IMR-90 (cell line): ENCODE data around the gene MMD. TPM values are rescaled to one million over a fixed set of nuclear protein-coding genes. Genes with fewer than 3 reads are reported as not detected.

Experiments
- ATAC-seq: fragments of 200-7000 bp; cut with Tn5 transposase; 2 replicates; pipeline ENCODE4 v1.9.1; 2020; ENCODE audit warnings: low read depth, mild to moderate bottlenecking, moderate library complexity
- BruUV-seq: library from RNA; stranded (reverse); fragments of 400-500 nt; replicated peaks from 2 replicates; lab custom pipeline; 2021; lab: Mats Ljungman, UMichigan
- CTCF ChIA-PET: fragments of 300-600 bp; formaldehyde crosslinking; extraction: SDS; loops from one replicate; lab custom pipeline; 2021; ENCODE audit warnings: antibody characterized with exemption; lab: Yijun Ruan, JAX
- POLR2A ChIA-PET: fragments of 300-600 bp; sonication (Branson Sonifier 250); formaldehyde crosslinking; loops from one replicate; lab custom pipeline; 2022; ENCODE audit warnings: antibody characterized with exemption; ENCODE audit not compliant: unreplicated experiment; lab: Charles Lee
- DNase-seq: peaks from one replicate; pipeline ENCODE4 v3.0.0; 2013
- H2AFZ ChIP-seq: replicated peaks from 2 replicates; pipeline ENCODE3; 2013; ENCODE audit warnings: low read length, mild to moderate bottlenecking; ENCODE audit not compliant: poor library complexity
- H2AK5ac ChIP-seq: 2 replicates; pipeline ENCODE4 v1.6.1; 2013; ENCODE audit warnings: low read depth, low read length, inconsistent platforms
- H2AK9ac ChIP-seq: replicated peaks from 2 replicates; pipeline ENCODE3; 2013; ENCODE audit warnings: mild to moderate bottlenecking, low read depth, low read length, moderate library complexity; ENCODE audit not compliant: poor library complexity
- H2BK120ac ChIP-seq: 2 replicates; pipeline ENCODE4 v1.6.1; 2013; ENCODE audit warnings: low read depth, low read length, inconsistent platforms
- H2BK15ac ChIP-seq: 3 replicates; pipeline ENCODE4 v1.6.1; 2013; ENCODE audit warnings: low read depth, low read length, inconsistent platforms
- H2BK20ac ChIP-seq: 2 replicates; pipeline ENCODE4 v1.6.1; 2013; ENCODE audit warnings: low read depth, mild to moderate bottlenecking, inconsistent platforms, low read length, moderate library complexity
- H2BK5ac ChIP-seq: 2 replicates; pipeline ENCODE4 v1.6.1; 2013; ENCODE audit warnings: mild to moderate bottlenecking, low read depth, low read length, inconsistent platforms; ENCODE audit not compliant: poor library complexity, severe bottlenecking
- H3K14ac ChIP-seq: replicated peaks from 2 replicates; pipeline ENCODE4 v1.6.1; 2013; ENCODE audit warnings: low read depth, low read length, inconsistent platforms
- H3K18ac ChIP-seq: 2 replicates; pipeline ENCODE4 v1.6.1; 2013; ENCODE audit warnings: low read depth, low read length, control low read depth
- H3K23ac ChIP-seq: 2 replicates; pipeline ENCODE4 v1.6.1; 2013; ENCODE audit warnings: low read depth, low read length, inconsistent platforms
- H3K27ac ChIP-seq: 2 replicates; pipeline ENCODE4 v1.5.1; 2013; ENCODE audit warnings: mild to moderate bottlenecking, control low read depth, low read length; ENCODE audit not compliant: insufficient read depth
- H3K27me3 ChIP-seq: 2 replicates; pipeline ENCODE4 v1.6.1; 2013; ENCODE audit warnings: low read length; ENCODE audit not compliant: control insufficient read depth, insufficient read depth
- H3K36me3 ChIP-seq: 2 replicates; pipeline ENCODE4 v1.6.1; 2013; ENCODE audit warnings: low read length, mixed read lengths; ENCODE audit not compliant: control insufficient read depth, insufficient read depth
- H3K4ac ChIP-seq: 2 replicates; pipeline ENCODE4 v1.6.1; 2013; ENCODE audit warnings: low read depth, low read length, inconsistent platforms
- H3K4me1 ChIP-seq: 2 replicates; pipeline ENCODE4 v1.6.1; 2013; ENCODE audit warnings: low read length, mixed read lengths; ENCODE audit not compliant: control insufficient read depth, insufficient read depth
- H3K4me2 ChIP-seq: 2 replicates; pipeline ENCODE4 v1.6.1; 2013; ENCODE audit warnings: low read depth, mild to moderate bottlenecking, control low read depth, low read length, moderate library complexity
- H3K4me3 ChIP-seq: 2 replicates; pipeline ENCODE4 v1.5.1; 2013; ENCODE audit warnings: low read depth, mild to moderate bottlenecking, control low read depth, low read length, moderate library complexity; ENCODE audit not compliant: insufficient read depth
- H3K56ac ChIP-seq: 2 replicates; pipeline ENCODE4 v1.6.1; 2013; ENCODE audit warnings: low read length, inconsistent platforms; ENCODE audit not compliant: insufficient read depth; ENCODE audit errors: extremely low read depth
- H3K79me1 ChIP-seq, 2 experiments: 2 replicates each; pipeline ENCODE4 v1.6.1; 2013; ENCODE audit warnings: low read length in 2 of 2, inconsistent platforms in 1 of 2, low read depth in 1 of 2
- H3K9ac ChIP-seq: 2 replicates; pipeline ENCODE4 v1.6.1; 2013; ENCODE audit warnings: low read depth, low read length, control low read depth
- H3K9me1 ChIP-seq: 2 replicates; pipeline ENCODE4 v1.6.1; 2013; ENCODE audit warnings: low read length, inconsistent platforms; ENCODE audit not compliant: insufficient read depth
- H3K9me3 ChIP-seq: 2 replicates; pipeline ENCODE4 v1.6.1; 2013; ENCODE audit warnings: low read length; ENCODE audit not compliant: control insufficient read depth, insufficient read depth
- H4K20me1 ChIP-seq: 2 replicates; pipeline ENCODE4 v1.6.1; 2013; ENCODE audit warnings: low read length, inconsistent platforms; ENCODE audit not compliant: insufficient read depth
- H4K5ac ChIP-seq: 2 replicates; pipeline ENCODE4 v1.6.1; 2013; ENCODE audit warnings: mild to moderate bottlenecking, low read depth, low read length, control low read depth
- H4K8ac ChIP-seq, 2 experiments: 2 replicates each; pipeline ENCODE4 v1.6.1; 2013; ENCODE audit warnings: low read depth in 2 of 2, low read length in 2 of 2, control low read depth in 1 of 2, inconsistent platforms in 1 of 2
- H4K91ac ChIP-seq: 2 replicates; pipeline ENCODE4 v1.6.1; 2013; ENCODE audit warnings: low read depth, low read length, inconsistent platforms; ENCODE audit not compliant: insufficient read depth
- USF2 ChIP-seq: fragments of 150-350 bp; IDR thresholded peaks from 2 replicates; pipeline ENCODE4 v1.6.1; 2017; ENCODE audit warnings: mild to moderate bottlenecking, antibody characterized with exemption, low read length, low read depth
- WGBS, 2 experiments: methylation state at CpG; one replicate each; pipeline versions ENCODE4 v1.1.5 to v1.1.7; 2013; ENCODE audit warnings: missing lambda C conversion rate in 2 of 2; ENCODE audit not compliant: insufficient read length in 1 of 2; ENCODE audit errors: extremely low coverage in 2 of 2; 5-methylcytosine and 5-hydroxymethylcytosine counted together
- dilution Hi-C: fragments of 300-500 bp; cut with HindIII; formaldehyde crosslinking; loops from one replicate; pipeline ENCODE4 v1.14.3; 2018; ENCODE audit warnings: low sequenced_read_pairs; ENCODE audit not compliant: unreplicated experiment
- in situ Hi-C: fragments of 300-500 bp; cut with MboI; formaldehyde crosslinking; loops from 3 replicates; pipeline ENCODE4 v1.14.3; 2019; ENCODE audit warnings: low sequenced_read_pairs, inconsistent platforms, mixed read lengths
- intact Hi-C: fragments of 100-400 bp; cut with micrococcal nuclease; formaldehyde crosslinking; loops from 2 replicates; pipeline ENCODE4 v1.10.0; 2022
- polyA plus RNA-seq, 3 experiments: library from polyadenylated mRNA; depleted of rRNA; stranded (reverse); fragments of >200 nt; gene quantifications; 2 replicates each; pipeline ENCODE4 v1.2.3, GENCODE V29; 2012; ENCODE audit warnings: low replicate concordance in 1 of 3
- total RNA-seq: library from RNA; depleted of rRNA; stranded (reverse); fragments of >200 nt; gene quantifications from 2 replicates; pipeline ENCODE4 v1.2.3, GENCODE V29; 2012

The MMD gene
- total and polyA plus RNA-seq, 2 of the 4 experiments (the other 2 are of a cell fraction), result 6.3 to 7.0 TPM

DNA sequence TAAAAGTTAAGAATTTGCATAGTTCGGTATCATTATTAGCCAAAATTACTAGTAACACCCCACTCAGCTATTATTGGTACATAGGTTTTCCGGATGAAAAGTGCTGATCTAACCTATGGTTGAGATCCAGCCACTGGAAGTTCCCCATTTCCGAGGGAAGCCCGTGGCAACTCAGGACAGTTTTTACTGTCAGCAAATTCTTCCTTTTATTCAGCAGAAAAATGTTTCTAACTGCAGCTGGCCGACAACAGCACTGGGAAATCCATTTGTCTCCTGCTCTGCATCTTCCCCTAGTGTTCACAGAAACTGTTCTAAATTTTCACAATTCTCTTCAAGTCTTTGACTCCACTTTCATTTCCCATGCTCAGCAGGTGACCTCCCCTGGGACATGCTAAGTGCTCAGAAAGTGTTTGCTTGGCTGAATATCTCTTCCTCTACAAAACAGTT is 15.5 kb upstream of the MMD start:
- no peak overlapping the region for H2AK5ac ChIP-seq
- DNase-seq, result no peak
- no peak for ATAC-seq
- no peak overlapping the region for H2AK9ac ChIP-seq
- H2BK20ac ChIP-seq, result peak overlapping the region; percentile 20; the same call in 1 of the 2 replicates
- H4K20me1 ChIP-seq, result peaks cover 4% of the 10 kb centered on the region; the same call in 1 of the 2 replicates
- H3K4me2 ChIP-seq, result no peak overlapping the region
- H4K91ac ChIP-seq, result no peak overlapping the region
- CTCF ChIA-PET, result no interaction called here
- in situ Hi-C loops (no loop called here), dilution Hi-C loops (no loop called here), intact Hi-C loops (loop anchor here (2.0 kb wide), 1 partner anchor 14 kb away; no protein-coding TSS in a partner anchor)
- no peak overlapping the region for H3K4me3 ChIP-seq
- H3K9me3 ChIP-seq, result no peaks in the 10 kb centered on the region
- no peak overlapping the region for H2BK15ac ChIP-seq
- H3K27ac ChIP-seq, result no peak overlapping the region
- no peak overlapping the region for H2AFZ ChIP-seq
- peaks cover 20% of the 10 kb centered on the region for H3K4me1 ChIP-seq
- 0% methylated on average over 2 of the region's 5 CpGs; no CpG with 5 or more reads in 1 of the 2 experiments for WGBS, 2 experiments
- POLR2A ChIA-PET, result no interaction called here
- no peak overlapping the region for H3K9ac ChIP-seq
- TF ChIP-seq USF2, result no peak
- no TSS peak for BruUV-seq
- peaks cover 4% of the 10 kb centered on the region; the same call in 1 of the 2 replicates for H3K9me1 ChIP-seq
- H3K27me3 ChIP-seq, result no peaks in the 10 kb centered on the region
- H4K8ac ChIP-seq, result no peak overlapping the region
- no peak overlapping the region for H2BK5ac ChIP-seq
- no peak overlapping the region; the same call in 1 of the 2 replicates for H2BK120ac ChIP-seq
- H3K18ac ChIP-seq, result no peak overlapping the region
- H4K5ac ChIP-seq, result no peak overlapping the region; the same call in 1 of the 2 replicates
- no peaks in the 10 kb centered on the region for H3K79me1 ChIP-seq
- H3K23ac ChIP-seq, result no peak overlapping the region
- H3K56ac ChIP-seq, result no peak overlapping the region
- H3K4ac ChIP-seq, result no peak overlapping the region
- H3K14ac ChIP-seq, result 0 out of 2 replicates have a peak overlapping the region, but pooled peaks have one; percentile 18
- H3K36me3 ChIP-seq, result no peaks in the 10 kb centered on the region
